ENCODE measurements around the gene P3H1. TPM values are rescaled to one million over a fixed set of nuclear protein-coding genes. Genes with fewer than 3 reads are reported as not detected.

P3H1 gene
- total RNA-seq, 2 experiments from 2014 or later, result 48.1 to 54.0 TPM

- Mint-ChIP-seq H3K4me3 (peak within 1 kb of the TSS; percentile 74), H3K4me1 (peaks cover 15% of the 10 kb centered on the region), H3K27me3 (no peaks in the 10 kb centered on the region), H3K27ac (peak within 1 kb of the TSS; percentile 61), H3K9me3 (ENCODE audit: low read depth) (no peaks in the 10 kb centered on the region), H3K36me3 (peaks cover 14% of the 10 kb centered on the region)
- peak; percentile 86 for ATAC-seq
- CTCF ChIA-PET, result interaction anchor here (0.9 to 1.9 kb wide), 2 partner anchors 9 to 138 kb away, joined by 4 read pairs; no protein-coding TSS in a partner anchor
- DNase-seq, result peak; percentile 77
Observed at GRCh38 chr1:42784946-42785693, 18.3 kb upstream of the P3H1 start, which contains the start of gene TMEM269. TSS of gene TMEM269 (plus strand) at chr1:42784991. CDS start at chr1:42789894, 4,903 bp downstream.

GRCh38 chr1:42784547-42784945 is 17.7 kb upstream of the P3H1 start:
- H3K4me3 Mint-ChIP-seq, result no peak overlapping the region
- no peak overlapping the region for H3K27ac Mint-ChIP-seq
- no peak for ATAC-seq
- no peaks in the 10 kb centered on the region for H3K9me3 Mint-ChIP-seq (ENCODE audit: low read depth)
- DNase-seq, result no peak
- CTCF ChIA-PET, result interaction anchor here (0.8 to 1.9 kb wide), 4 partner anchors 9 to 289 kb away, joined by 3 to 5 read pairs (median 4); partner anchors contain the start of genes C1orf50 and P3H1
- no peaks in the 10 kb centered on the region for H3K27me3 Mint-ChIP-seq
- peaks cover 17% of the 10 kb centered on the region for H3K36me3 Mint-ChIP-seq
- peaks cover 21% of the 10 kb centered on the region for H3K4me1 Mint-ChIP-seq

- ATAC-seq (no peak), DNase-seq (no peak)
- Mint-ChIP-seq H3K27ac (no peak overlapping the region), H3K4me3 (no peak overlapping the region), H3K9me3 (ENCODE audit: low read depth) (no peaks in the 10 kb centered on the region), H3K4me1 (peaks cover 31% of the 10 kb centered on the region), H3K27me3 (no peaks in the 10 kb centered on the region), H3K36me3 (peaks cover 25% of the 10 kb centered on the region)
- CTCF ChIA-PET, result interaction anchor here (1.3 to 1.6 kb wide), 2 partner anchors 10 to 17 kb away, joined by 3 to 5 read pairs; partner anchors contain the start of genes C1orf50 and P3H1
Observed at GRCh38 chr1:42783092-42783491, 16.3 kb upstream of the P3H1 start.

GRCh38 chr1:42780176-42780575 is 13.3 kb upstream of the P3H1 start:
- Mint-ChIP-seq H3K4me1 (peaks cover 27% of the 10 kb centered on the region), H3K27ac (no peak overlapping the region), H3K4me3 (no peak overlapping the region), H3K36me3 (peaks cover 39% of the 10 kb centered on the region), H3K9me3 (ENCODE audit: low read depth) (no peaks in the 10 kb centered on the region), H3K27me3 (no peaks in the 10 kb centered on the region)
- no peak for DNase-seq
- CTCF ChIA-PET, result interaction anchor here (1.0 to 6.3 kb wide), 5 partner anchors 9 to 295 kb away, joined by 4 to 67 read pairs (median 32); partner anchors contain the start of genes C1orf50 and P3H1
- ATAC-seq, result no peak

GRCh38 chr1:42779725-42780124 is 12.9 kb upstream of the P3H1 start:
- no peak overlapping the region for H3K4me3 Mint-ChIP-seq
- no peak for DNase-seq
- no peaks in the 10 kb centered on the region for H3K27me3 Mint-ChIP-seq
- H3K27ac Mint-ChIP-seq, result peak overlapping the region; percentile 37
- H3K36me3 Mint-ChIP-seq, result peaks cover 43% of the 10 kb centered on the region
- peak; percentile 70 for ATAC-seq
- H3K9me3 Mint-ChIP-seq (ENCODE audit: low read depth), result no peaks in the 10 kb centered on the region
- CTCF ChIA-PET, result interaction anchor here (1.0 to 6.3 kb wide), 5 partner anchors 9 to 295 kb away, joined by 4 to 67 read pairs (median 32); partner anchors contain the start of genes C1orf50 and P3H1
- peaks cover 26% of the 10 kb centered on the region for H3K4me1 Mint-ChIP-seq

- ATAC-seq, result peak; percentile 65
- CTCF ChIA-PET, result interaction anchor here (0.7 to 6.3 kb wide), 11 partner anchors 10 to 297 kb away, joined by 3 to 67 read pairs (median 5); partner anchors contain the start of genes C1orf50, ERMAP, P3H1 and SVBP
- no peaks in the 10 kb centered on the region for H3K27me3 Mint-ChIP-seq
- no peaks in the 10 kb centered on the region for H3K9me3 Mint-ChIP-seq (ENCODE audit: low read depth)
- H3K27ac Mint-ChIP-seq, result no peak overlapping the region
- H3K36me3 Mint-ChIP-seq, result peaks cover 49% of the 10 kb centered on the region
- DNase-seq, result peak; percentile 50
- H3K4me1 Mint-ChIP-seq, result peaks cover 32% of the 10 kb centered on the region
- no peak overlapping the region for H3K4me3 Mint-ChIP-seq
Observed at GRCh38 chr1:42777852-42778251, 11.0 kb upstream of the P3H1 start.

- DNase-seq (no peak), ATAC-seq (no peak)
- Mint-ChIP-seq H3K4me1 (peaks cover 34% of the 10 kb centered on the region), H3K36me3 (peaks cover 48% of the 10 kb centered on the region), H3K27me3 (no peaks in the 10 kb centered on the region), H3K27ac (no peak overlapping the region), H3K4me3 (no peak overlapping the region), H3K9me3 (ENCODE audit: low read depth) (no peaks in the 10 kb centered on the region)
- CTCF ChIA-PET, result interaction anchor here (4.9 to 6.3 kb wide), 3 partner anchors 9 to 298 kb away, joined by 32 to 67 read pairs (median 44); partner anchors contain the start of genes C1orf50 and P3H1
Observed at GRCh38 chr1:42776502-42776901, 9.7 kb upstream of the P3H1 start.

GRCh38 chr1:42774928-42775526 is 8.2 kb upstream of the P3H1 start:
- H3K27me3 Mint-ChIP-seq, result no peaks in the 10 kb centered on the region
- H3K9me3 Mint-ChIP-seq (ENCODE audit: low read depth), result no peaks in the 10 kb centered on the region
- H3K4me3 Mint-ChIP-seq, result no peak overlapping the region
- peaks cover 48% of the 10 kb centered on the region for H3K36me3 Mint-ChIP-seq
- DNase-seq (no peak), ATAC-seq (no peak)
- CTCF ChIA-PET, result interaction anchor here (1.6 kb wide), 1 partner anchor 138 kb away, joined by 4 read pairs; no protein-coding TSS in a partner anchor
- H3K27ac Mint-ChIP-seq, result no peak overlapping the region
- peaks cover 36% of the 10 kb centered on the region for H3K4me1 Mint-ChIP-seq

GRCh38 chr1:42773420-42773819 is 6.6 kb upstream of the P3H1 start:
- ATAC-seq (no peak), DNase-seq (no peak)
- no peaks in the 10 kb centered on the region for H3K9me3 Mint-ChIP-seq (ENCODE audit: low read depth)
- H3K36me3 Mint-ChIP-seq, result peaks cover 45% of the 10 kb centered on the region
- H3K27ac Mint-ChIP-seq, result no peak overlapping the region
- CTCF ChIA-PET, result interaction anchor here (1.3 to 1.6 kb wide), 3 partner anchors 10 to 149 kb away, joined by 3 to 5 read pairs (median 4); no protein-coding TSS in a partner anchor
- no peak overlapping the region for H3K4me3 Mint-ChIP-seq
- no peaks in the 10 kb centered on the region for H3K27me3 Mint-ChIP-seq
- H3K4me1 Mint-ChIP-seq, result peaks cover 36% of the 10 kb centered on the region

GRCh38 chr1:42769811-42770210 is 3.0 kb upstream of the P3H1 start:
- ATAC-seq (no peak), DNase-seq (no peak)
- Mint-ChIP-seq H3K27me3 (no peaks in the 10 kb centered on the region), H3K4me3 (no peak overlapping the region), H3K9me3 (ENCODE audit: low read depth) (no peaks in the 10 kb centered on the region), H3K36me3 (peaks cover 25% of the 10 kb centered on the region), H3K4me1 (peaks cover 37% of the 10 kb centered on the region), H3K27ac (no peak overlapping the region)
- CTCF ChIA-PET, result interaction anchor here (4.2 kb wide), 1 partner anchor 9 kb away, joined by 44 read pairs; no protein-coding TSS in a partner anchor

- Mint-ChIP-seq H3K4me1 (peaks cover 37% of the 10 kb centered on the region), H3K27ac (no peak overlapping the region)
Observed at GRCh38 chr1:42768172-42768571, 1.3 kb upstream of the P3H1 start.

GRCh38 chr1:42767510-42768000 is 727 bp upstream of the P3H1 start:
- DNase-seq, result no peak
- Mint-ChIP-seq H3K4me1 (peaks cover 34% of the 10 kb centered on the region), H3K4me3 (no peak overlapping the region), H3K9me3 (ENCODE audit: low read depth) (no peaks in the 10 kb centered on the region), H3K36me3 (peaks cover 14% of the 10 kb centered on the region), H3K27me3 (no peaks in the 10 kb centered on the region), H3K27ac (no peak overlapping the region)
- no peak for ATAC-seq
- CTCF ChIA-PET, result interaction anchor here (0.6 to 4.2 kb wide), 15 partner anchors 11 to 404 kb away, joined by 3 to 44 read pairs (median 6); partner anchors contain the start of genes CFAP57, EBNA1BP2, PPIH and YBX1

More at GRCh38 chr1:42768172-42768571, 1.3 kb upstream of the P3H1 start:
- H3K27me3 Mint-ChIP-seq, result no peaks in the 10 kb centered on the region
- H3K36me3 Mint-ChIP-seq, result peaks cover 17% of the 10 kb centered on the region
- CTCF ChIA-PET, result interaction anchor here (0.6 to 4.2 kb wide), 6 partner anchors 11 to 306 kb away, joined by 3 to 44 read pairs (median 5); no protein-coding TSS in a partner anchor
- H3K9me3 Mint-ChIP-seq (ENCODE audit: low read depth), result no peaks in the 10 kb centered on the region
- no peak overlapping the region for H3K4me3 Mint-ChIP-seq
- DNase-seq (no peak), ATAC-seq (no peak)
